HG03558 (cell line): ENCODE data around the gene NCOA3.

Experiments
- ATAC-seq: cut with Tn5 transposase; IDR thresholded peaks from one replicate; pipeline ENCODE4 v1.9.1; 2021; ENCODE audit warnings: moderate number of reproducible peaks; ENCODE audit not compliant: unreplicated experiment; ENCODE audit errors: extremely low read depth

Gene NCOA3

GRCh38 chr20:47618479-47618878, 116.8 kb downstream of the NCOA3 start:
- no peak for ATAC-seq

DNA sequence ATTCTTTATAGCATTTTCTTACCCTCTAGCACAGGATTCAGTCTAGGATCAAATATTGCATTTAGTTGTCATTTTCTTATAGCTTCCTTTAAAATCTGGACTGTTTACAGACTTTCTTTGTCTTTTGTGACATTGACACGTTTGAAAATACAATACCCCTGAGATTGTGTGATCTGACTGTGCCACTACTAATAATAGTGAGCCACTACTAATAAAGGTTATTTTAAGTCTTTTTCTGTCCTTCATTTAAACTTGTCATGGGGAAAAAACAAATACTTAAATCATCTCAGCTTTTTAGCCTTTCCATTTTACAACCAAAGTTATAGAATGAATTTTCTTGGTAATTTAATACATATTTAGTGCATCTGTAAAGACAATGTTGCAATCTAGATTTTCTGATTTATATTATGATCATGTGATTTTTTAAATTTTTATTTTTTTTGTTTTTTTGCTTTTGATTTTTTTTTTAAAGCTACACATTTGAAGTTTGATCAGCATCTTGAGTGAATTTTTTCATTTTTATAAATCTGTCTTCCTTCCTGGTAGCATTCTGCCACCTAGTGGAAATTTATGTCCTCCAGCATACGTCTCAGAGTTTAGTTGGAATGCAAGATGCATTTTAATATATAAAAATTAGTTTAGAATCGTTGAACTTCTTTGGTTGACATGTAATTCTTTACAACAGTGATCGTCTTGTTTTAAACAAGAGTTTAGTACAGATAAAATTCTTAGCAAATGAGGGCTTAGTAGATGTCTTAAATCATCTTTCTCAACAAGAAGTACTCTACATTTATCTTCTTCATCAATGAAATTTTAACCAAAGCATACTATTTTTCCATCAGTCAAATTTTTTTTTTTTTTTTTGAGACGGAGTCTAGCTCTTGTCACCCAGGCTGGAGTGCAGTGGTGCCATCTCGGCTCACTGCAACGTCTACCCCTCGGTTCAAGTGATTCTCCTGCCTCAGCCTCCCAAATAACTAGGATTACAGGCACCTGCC, 119.4 kb downstream of the NCOA3 start:
- ATAC-seq, result no peak

DNA sequence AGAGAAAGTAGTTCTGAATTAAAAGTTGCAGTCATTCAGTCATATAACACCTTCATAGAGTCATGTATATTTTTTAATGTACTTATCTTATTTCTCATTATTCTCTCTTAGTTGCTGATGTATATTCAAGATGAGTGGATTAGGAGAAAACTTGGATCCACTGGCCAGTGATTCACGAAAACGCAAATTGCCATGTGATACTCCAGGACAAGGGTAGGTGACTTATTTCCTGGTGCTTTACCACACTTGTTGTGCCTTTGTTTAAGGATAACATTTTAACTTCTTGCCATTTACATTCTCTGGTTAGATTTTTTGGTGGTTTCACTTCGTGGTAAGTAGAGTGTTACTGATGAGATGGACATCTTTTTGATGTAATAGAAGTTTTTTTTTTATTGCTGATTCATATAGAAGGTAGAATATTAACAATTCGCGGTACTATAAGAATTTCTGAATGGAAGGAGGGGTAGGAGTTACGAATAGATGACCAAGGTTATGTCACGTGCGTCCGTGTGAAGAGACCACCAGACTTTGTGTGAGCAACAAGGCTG, 120.5 kb downstream of the NCOA3 start:
- ATAC-seq, result no peak

- ATAC-seq, result no peak
Measured at GRCh38 chr20:47623206-47623605, 121.5 kb downstream of the NCOA3 start.

DNA sequence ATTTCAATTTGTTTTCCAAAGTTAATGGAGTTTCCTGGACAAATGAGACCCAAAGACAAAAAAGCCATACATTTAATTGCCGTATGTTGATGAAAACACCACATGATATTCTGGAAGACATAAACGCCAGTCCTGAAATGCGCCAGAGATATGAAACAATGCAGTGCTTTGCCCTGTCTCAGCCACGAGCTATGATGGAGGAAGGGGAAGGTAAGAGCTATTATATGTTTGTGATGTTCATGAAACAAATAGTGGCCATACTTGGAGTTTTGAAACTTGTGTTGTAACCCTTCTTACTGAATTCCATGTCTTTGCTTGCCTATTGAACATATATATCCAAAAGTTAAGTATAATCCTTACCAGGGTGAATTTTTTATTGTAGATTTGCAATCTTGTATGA, 125.9 kb downstream of the NCOA3 start:
- no peak for ATAC-seq

DNA sequence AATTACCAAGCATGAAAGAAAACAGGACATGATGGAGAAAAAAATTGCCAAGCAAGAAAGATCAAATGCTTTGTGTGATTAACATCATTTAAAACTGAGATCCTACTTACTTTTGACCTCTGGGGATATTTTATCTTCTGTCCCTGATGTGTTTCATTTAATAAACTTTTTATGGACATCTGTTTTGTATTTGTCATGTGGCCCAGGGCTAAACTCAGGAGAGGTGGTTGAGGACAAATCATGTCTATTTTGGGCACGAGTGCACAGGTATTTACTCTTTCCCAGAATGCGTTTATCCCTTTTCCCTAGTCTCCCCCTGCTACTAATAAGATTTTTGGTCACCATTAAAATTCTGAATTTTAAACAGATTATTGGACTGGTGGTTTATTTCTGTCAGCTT, 128.2 kb downstream of the NCOA3 start:
- no peak for ATAC-seq

DNA sequence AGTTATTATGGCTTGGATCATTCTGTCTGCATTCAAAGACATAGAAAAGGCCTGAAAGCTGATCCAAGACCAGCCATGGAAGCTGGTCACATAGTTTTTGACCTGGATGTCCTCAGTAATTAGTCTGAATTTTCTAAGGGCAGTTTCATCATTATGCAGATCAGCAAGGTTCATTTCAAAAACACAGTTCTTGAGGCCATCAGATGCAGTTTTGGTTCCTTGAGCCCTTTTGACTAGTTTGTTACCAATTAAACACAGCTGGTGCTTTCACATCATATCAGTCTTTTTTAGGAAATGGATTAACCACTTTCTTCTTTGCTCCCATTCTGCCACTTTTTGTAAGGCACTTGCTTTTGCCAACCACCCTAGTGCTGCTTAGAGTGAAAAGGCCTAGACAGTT, 129.4 kb downstream of the NCOA3 start:
- ATAC-seq, result no peak

GRCh38 chr20:47635256-47635655, 133.6 kb downstream of the NCOA3 start:
- ATAC-seq, result no peak

GRCh38 chr20:47638851-47639250, 137.2 kb downstream of the NCOA3 start:
- ATAC-seq, result no peak

DNA sequence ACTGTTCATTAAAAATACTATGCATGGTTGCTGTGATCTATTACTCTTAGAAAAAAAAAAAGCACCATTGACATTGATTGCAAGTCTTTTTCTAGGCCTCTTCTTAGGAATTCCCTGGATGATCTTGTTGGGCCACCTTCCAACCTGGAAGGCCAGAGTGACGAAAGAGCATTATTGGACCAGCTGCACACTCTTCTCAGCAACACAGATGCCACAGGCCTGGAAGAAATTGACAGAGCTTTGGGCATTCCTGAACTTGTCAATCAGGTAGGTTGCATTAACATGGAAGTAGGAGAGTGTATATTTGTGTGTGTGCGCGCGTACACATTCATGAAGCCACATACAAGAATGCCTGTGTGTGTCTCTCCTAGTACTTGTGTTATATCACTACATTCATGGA, 140.4 kb downstream of the NCOA3 start:
- no peak for ATAC-seq

DNA sequence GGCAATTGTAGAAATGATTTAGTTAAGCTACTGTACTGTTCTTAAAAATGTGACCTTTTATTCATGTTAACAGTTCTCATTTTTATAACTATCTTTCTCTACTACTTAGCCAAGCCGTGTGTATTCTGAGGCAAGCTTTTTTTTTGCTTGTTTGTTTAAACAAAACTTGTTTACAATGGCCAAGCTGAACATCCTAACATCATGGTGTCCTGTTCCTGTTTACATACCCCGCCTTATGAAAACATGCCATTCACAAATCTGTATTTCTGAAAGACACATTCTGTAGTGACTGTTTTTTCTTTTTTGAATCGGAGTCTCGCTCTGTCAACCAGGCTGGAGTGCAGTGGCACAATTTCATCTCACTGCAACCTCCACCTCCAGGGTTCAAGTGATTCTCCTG, 140.9 kb downstream of the NCOA3 start:
- no peak for ATAC-seq

DNA sequence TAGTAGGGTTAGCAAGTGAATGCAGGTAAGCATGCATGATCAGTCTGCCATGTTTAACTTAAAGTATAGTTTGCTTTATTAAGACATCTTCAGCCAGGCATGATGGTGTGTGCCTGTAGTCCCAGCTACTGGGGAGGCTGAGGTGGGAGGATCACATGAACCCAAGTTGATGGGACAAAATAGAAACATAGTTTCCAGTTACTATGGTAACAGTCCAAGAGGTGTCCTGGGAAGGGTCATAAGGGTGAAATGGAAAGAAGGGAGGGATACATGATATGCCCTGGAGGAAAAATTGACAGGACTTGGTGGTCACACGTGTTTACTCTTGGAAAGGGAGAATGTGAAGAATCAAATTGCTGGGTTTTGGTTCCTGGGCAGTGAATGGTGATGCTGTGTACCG, 143.9 kb downstream of the NCOA3 start:
- no peak for ATAC-seq

- ATAC-seq, result no peak
Measured at GRCh38 chr20:47647994-47648393, 146.3 kb downstream of the NCOA3 start.

GRCh38 chr20:47648943-47649342, 147.3 kb downstream of the NCOA3 start:
- no peak for ATAC-seq

DNA sequence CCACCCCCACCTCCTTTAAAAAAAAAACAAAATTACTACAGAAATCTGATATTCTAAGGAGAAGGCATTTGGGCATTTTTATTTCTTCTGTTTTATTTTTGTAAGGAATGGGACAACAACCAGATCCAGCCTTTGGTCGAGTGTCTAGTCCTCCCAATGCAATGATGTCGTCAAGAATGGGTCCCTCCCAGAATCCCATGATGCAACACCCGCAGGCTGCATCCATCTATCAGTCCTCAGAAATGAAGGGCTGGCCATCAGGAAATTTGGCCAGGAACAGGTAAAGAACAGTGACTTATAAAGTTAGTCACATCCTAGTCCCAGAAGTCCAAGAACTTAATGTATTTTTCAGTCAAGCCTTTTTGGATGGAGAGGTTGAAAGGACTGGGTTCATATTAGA, 150.6 kb downstream of the NCOA3 start:
- no peak for ATAC-seq

- no peak for ATAC-seq
Measured at GRCh38 chr20:47652794-47653193, 151.1 kb downstream of the NCOA3 start.

- ATAC-seq, result no peak
Measured at GRCh38 chr20:47653869-47654268, 152.2 kb downstream of the NCOA3 start.

DNA sequence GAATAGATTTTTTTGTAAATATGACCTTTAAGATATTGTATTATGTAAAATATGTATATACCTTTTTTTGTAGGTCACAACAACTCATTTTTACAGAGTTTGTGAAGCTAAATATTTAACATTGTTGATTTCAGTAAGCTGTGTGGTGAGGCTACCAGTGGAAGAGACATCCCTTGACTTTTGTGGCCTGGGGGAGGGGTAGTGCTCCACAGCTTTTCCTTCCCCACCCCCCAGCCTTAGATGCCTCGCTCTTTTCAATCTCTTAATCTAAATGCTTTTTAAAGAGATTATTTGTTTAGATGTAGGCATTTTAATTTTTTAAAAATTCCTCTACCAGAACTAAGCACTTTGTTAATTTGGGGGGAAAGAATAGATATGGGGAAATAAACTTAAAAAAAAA, 152.7 kb downstream of the NCOA3 start:
- no peak for ATAC-seq

DNA sequence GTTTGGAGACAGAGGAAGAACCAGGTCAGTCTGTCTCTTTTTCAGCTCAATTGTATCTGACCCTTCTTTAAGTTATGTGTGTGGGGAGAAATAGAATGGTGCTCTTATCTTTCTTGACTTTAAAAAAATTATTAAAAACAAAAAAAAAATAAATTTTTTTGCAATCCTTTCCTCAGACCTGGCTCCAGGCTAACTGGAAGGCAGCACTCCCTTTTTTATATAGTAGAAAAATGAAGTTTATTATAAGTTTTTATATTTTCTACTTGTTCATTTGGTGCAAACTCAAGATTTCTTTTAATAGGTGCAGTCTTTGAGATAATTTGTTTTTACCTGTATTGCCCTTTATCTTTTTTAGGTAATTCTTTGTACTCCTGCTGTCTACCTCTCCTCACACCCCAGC, 153.9 kb downstream of the NCOA3 start:
- no peak for ATAC-seq

DNA sequence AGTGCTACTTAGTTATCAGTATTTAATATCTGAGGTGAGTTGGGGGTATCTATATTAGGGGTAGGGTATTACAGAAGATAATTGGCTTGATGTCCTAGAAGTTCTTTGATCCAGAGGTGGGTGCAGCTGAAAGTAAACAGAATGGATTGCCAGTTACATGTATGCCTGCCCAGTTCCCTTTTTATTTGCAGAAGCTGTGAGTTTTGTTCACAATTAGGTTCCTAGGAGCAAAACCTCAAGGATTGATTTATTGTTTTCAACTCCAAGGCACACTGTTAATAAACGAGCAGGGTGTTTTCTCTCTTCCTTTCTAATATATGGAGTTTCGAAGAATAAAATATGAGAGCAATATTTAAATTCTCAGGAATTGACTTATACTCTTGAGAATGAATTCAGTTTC, 154.6 kb downstream of the NCOA3 start:
- ATAC-seq, result no peak

- no peak for ATAC-seq
Measured at GRCh38 chr20:47659904-47660601, 158.4 kb downstream of the NCOA3 start.
